ENCODE measurements around the gene CAPN1. TPM values are rescaled to one million over a fixed set of nuclear protein-coding genes. Genes with fewer than 3 reads are reported as not detected.

Gene CAPN1
- total and polyA plus RNA-seq, 11 donors: 67.8 to 139 (median 86.1) TPM

DNA sequence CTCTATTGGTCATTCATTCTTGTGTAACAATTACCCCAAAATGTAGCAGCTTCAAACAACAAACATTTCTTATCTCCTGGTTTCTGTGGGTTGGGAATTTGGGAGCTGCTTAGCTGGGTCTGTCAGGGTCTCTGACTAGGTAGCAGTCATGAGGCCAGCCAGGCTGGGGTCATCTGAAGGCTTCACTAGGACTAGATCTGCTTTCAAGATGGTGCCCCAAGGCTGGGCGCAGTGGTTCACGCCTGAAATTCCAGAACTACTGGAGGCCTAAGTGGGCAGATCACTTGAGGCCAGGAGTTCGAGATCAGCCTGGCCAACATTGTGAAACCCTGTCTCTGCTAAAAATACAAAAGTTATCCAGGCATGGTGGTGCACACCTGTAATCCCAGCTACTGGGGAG, 24.8 kb upstream of the CAPN1 start:
- TF ChIP-seq, protein P1, sequence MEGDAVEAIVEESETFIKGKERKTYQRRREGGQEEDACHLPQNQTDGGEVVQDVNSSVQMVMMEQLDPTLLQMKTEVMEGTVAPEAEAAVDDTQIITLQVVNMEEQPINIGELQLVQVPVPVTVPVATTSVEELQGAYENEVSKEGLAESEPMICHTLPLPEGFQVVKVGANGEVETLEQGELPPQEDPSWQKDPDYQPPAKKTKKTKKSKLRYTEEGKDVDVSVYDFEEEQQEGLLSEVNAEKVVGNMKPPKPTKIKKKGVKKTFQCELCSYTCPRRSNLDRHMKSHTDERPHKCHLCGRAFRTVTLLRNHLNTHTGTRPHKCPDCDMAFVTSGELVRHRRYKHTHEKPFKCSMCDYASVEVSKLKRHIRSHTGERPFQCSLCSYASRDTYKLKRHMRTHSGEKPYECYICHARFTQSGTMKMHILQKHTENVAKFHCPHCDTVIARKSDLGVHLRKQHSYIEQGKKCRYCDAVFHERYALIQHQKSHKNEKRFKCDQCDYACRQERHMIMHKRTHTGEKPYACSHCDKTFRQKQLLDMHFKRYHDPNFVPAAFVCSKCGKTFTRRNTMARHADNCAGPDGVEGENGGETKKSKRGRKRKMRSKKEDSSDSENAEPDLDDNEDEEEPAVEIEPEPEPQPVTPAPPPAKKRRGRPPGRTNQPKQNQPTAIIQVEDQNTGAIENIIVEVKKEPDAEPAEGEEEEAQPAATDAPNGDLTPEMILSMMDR (IDR thresholded peaks at IDR 0.05): no peak
- TF ChIP-seq POLR2A (IDR thresholded peaks at IDR 0.05): no peak
- 83 to 90% (median 89%) methylated on average over 1 to 3 of the region's 3 CpGs for WGBS, 4 donors
- no peaks in the 10 kb centered on the region for H3K27me3 ChIP-seq
- DNase-seq: no peak
- H3K4me3 ChIP-seq: no peak overlapping the region
- peaks cover 0 to 9% (median 0%) of the 10 kb centered on the region in 12 donors for H3K4me1 ChIP-seq
- ATAC-seq: no peak
- H3K27ac ChIP-seq: no peak overlapping the region
- H3K9me3 ChIP-seq: no peaks in the 10 kb centered on the region
- no peaks in the 10 kb centered on the region for H3K36me3 ChIP-seq
- intact Hi-C loops (cut with DNase I): no loop called here

DNA sequence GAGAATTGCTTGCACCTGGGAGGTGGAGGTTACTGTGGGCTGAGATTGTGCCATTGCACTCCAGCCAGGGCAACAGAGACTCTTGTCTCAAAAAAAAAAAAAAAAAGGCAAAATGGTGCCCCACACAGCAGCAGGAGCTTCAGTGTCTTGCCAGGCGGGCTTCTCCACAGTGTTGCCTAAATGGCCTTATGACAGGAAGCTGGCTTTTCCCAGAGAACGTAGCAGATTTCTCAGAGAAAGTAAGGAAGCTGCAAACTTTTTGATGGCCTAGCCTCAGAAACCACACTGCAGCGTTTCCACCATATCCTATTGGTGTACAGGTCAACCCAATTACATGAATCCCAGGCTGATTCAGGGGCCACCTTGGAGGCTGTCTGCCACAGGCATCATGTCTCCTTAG, 24.4 kb upstream of the CAPN1 start:
- TF ChIP-seq, protein P1 (IDR thresholded peaks at IDR 0.05): no peak
- no peak for TF ChIP-seq POLR2A (IDR thresholded peaks at IDR 0.05)
- peaks cover 0 to 5% (median 0%) of the 10 kb centered on the region in 12 donors for H3K4me1 ChIP-seq
- intact Hi-C loops (cut with DNase I): no loop called here
- H3K27me3 ChIP-seq: no peaks in the 10 kb centered on the region
- no peaks in the 10 kb centered on the region for H3K9me3 ChIP-seq
- ATAC-seq (no peak), DNase-seq (no peak)
- no peaks in the 10 kb centered on the region for H3K36me3 ChIP-seq
- 62 to 77% (median 67%) methylated on average over 3 of the region's 3 CpGs for WGBS, 4 donors
- H3K27ac ChIP-seq: no peak overlapping the region
- no peak overlapping the region for H3K4me3 ChIP-seq

DNA sequence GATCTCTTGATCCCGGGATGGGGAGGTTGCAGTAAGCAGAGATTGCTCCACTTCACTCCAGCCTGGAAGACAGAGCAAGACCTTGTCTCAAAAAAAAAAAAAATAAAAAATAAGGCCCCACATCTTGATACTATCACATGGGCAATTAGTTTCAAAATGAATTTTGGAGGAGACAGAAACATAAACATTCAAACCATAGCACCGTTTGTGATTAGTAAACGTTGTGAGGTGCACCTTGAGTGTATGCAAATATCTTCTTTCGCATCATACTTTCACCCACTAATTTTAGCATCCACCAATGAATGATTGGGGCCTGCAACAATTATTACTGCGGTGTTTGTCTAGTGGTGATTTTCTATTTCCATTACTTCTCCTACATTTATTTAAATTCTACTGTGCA, 22.7 kb upstream of the CAPN1 start:
- Histone ChIP-seq H3K4me3 (no peak overlapping the region), H3K4me1 (no peaks in the 10 kb centered on the region), H3K27ac (no peak overlapping the region), H3K27me3 (no peaks in the 10 kb centered on the region), H3K9me3 (no peaks in the 10 kb centered on the region), H3K36me3 (no peaks in the 10 kb centered on the region)
- intact Hi-C loops (cut with DNase I): no loop called here
- DNase-seq (no peak), ATAC-seq (no peak)
- 81 to 88% (median 82%) methylated on average over 5 of the region's 5 CpGs for WGBS, 4 donors
- no peak for TF ChIP-seq POLR2A (IDR thresholded peaks at IDR 0.05)
- TF ChIP-seq, protein P1 (IDR thresholded peaks at IDR 0.05): no peak

DNA sequence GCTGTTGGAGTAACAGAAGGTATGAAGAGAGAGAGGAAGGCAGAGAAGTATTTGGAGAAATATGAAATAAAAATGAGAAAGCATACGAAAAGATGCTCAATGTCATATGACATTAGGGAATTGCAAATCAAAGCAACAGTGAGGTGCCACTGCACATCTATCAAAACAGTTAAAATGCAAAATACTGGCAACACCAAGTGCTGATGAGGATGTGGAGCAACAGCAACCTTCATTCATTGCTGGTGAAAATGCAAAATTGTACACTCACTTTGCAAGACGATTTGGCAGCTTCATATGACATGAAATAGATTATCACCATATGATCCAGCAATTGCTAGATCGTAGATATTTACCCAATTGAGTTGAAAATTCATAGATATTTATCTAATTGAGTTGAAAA, 21.1 kb upstream of the CAPN1 start:
- Histone ChIP-seq H3K27me3 (no peaks in the 10 kb centered on the region), H3K27ac (no peak overlapping the region), H3K4me1 (no peaks in the 10 kb centered on the region), H3K4me3 (no peak overlapping the region), H3K9me3 (no peaks in the 10 kb centered on the region), H3K36me3 (no peaks in the 10 kb centered on the region)
- intact Hi-C loops (cut with DNase I): no loop called here
- no peak for DNase-seq
- ATAC-seq: no peak
- WGBS, 4 donors: 79 to 84% (median 81%) methylated on average over 3 of the region's 3 CpGs
- TF ChIP-seq POLR2A (IDR thresholded peaks at IDR 0.05): no peak
- TF ChIP-seq, protein P1 (IDR thresholded peaks at IDR 0.05): no peak

Measured in heart left ventricle (tissue), 16 donors.